Fibroblast of pulmonary artery (primary cell): Measurements from ENCODE around the gene DDO.

Experiments used
- DNase-seq: peaks from one replicate; pipeline ENCODE4 v3.0.0-alpha.2; 2010; ENCODE audit warnings: low read depth
- H3K4me3 ChIP-seq: replicated peaks from 2 replicates; pipeline ENCODE4 v1.5.1; 2011; ENCODE audit warnings: low read depth, mild to moderate bottlenecking, control low read depth, low read length, moderate library complexity
- TF ChIP-seq, protein P1 (sequence below): IDR thresholded peaks from 2 replicates; pipeline ENCODE4 v1.5.1; 2011; ENCODE audit warnings: mild to moderate bottlenecking, control low read depth, low read length, inconsistent platforms; ENCODE audit errors: missing control alignments

Gene DDO

GRCh38 chr6:110357298-110357663 lies 58.1 kb downstream of the DDO start:
- TF ChIP-seq, protein P1, sequence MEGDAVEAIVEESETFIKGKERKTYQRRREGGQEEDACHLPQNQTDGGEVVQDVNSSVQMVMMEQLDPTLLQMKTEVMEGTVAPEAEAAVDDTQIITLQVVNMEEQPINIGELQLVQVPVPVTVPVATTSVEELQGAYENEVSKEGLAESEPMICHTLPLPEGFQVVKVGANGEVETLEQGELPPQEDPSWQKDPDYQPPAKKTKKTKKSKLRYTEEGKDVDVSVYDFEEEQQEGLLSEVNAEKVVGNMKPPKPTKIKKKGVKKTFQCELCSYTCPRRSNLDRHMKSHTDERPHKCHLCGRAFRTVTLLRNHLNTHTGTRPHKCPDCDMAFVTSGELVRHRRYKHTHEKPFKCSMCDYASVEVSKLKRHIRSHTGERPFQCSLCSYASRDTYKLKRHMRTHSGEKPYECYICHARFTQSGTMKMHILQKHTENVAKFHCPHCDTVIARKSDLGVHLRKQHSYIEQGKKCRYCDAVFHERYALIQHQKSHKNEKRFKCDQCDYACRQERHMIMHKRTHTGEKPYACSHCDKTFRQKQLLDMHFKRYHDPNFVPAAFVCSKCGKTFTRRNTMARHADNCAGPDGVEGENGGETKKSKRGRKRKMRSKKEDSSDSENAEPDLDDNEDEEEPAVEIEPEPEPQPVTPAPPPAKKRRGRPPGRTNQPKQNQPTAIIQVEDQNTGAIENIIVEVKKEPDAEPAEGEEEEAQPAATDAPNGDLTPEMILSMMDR: no peak
- peak overlapping the region; percentile 46 for H3K4me3 ChIP-seq
- no peak for DNase-seq

- TF ChIP-seq, protein P1: no peak
- no peak overlapping the region for H3K4me3 ChIP-seq
These were observed 58.6 kb downstream of the DDO start for GRCh38 chr6:110356778-110357177.

DNA sequence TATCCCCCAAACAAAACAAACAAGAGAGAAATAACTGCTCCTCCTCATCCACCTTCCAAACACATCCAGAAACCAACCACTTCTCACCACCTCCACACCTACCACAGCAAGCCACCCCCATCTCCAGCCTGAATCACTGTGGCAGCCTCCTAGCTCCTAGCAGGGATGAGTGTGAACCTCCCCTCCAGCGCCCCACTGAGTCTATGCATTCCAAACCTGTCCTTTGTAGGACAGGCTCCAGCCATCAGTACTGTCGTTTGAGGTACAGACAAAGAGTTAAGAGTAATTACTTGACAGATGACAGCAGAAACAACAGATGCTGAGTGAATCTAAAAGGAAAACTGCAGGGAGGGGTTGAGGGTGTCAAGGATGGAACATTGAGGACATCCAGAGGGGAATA lies 59.6 kb downstream of the DDO start:
- no peak overlapping the region for H3K4me3 ChIP-seq
- DNase-seq: no peak
- TF ChIP-seq, protein P1: no peak

More at GRCh38 chr6:110356778-110357177, 58.6 kb downstream of the DDO start:
- DNase-seq: no peak

- DNase-seq: no peak
- no peak overlapping the region for H3K4me3 ChIP-seq
- TF ChIP-seq, protein P1: no peak
These were observed 60.4 kb downstream of the DDO start for GRCh38 chr6:110355022-110355421.

DNA sequence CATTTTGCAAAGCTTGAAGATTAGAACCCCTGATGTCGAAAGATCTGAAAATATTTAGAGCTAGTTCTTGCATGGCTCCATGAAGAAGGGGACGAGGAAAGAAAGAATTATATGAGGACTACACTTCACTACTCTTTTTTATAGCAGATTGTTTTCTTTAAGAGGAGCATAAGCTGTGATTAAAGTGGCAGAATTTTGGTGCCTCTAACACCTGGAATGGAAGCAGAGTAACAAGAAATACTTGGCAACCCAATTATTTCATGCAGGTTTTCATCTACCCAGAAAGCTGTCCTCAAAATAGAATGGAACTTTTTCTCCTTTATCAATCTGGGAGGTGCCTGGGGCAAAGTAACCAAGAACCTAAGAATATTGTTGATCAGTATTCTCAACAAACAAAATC lies 61.2 kb downstream of the DDO start:
- no peak overlapping the region for H3K4me3 ChIP-seq
- DNase-seq: no peak
- TF ChIP-seq, protein P1: no peak

DNA sequence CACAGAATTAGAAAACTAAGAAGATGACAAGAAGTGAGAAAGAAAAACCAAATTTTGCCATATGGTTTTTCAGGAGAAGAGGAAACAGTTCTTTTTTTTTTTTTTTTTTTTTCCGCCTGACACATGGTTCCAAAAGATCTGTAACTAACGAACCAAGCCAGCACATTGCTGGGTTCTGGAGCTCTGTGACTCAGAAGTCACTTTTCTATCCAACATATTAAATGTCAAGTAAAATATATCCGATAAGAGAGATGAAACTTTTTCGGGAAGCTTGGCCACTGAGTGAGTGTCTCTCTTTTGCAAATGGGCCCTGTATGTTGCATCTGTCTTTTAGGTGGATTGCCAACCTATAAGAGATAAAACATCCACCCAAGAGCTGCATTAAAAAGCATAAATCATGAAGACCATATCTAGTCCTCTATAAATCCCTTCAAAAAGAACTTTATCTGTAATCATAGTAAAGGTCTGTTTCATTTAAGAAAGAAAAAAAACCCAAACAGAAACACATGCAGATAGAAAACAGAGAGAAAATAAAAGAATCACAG lies 61.8 kb downstream of the DDO start:
- no peak overlapping the region for H3K4me3 ChIP-seq
- TF ChIP-seq, protein P1: no peak
- no peak for DNase-seq

DNA sequence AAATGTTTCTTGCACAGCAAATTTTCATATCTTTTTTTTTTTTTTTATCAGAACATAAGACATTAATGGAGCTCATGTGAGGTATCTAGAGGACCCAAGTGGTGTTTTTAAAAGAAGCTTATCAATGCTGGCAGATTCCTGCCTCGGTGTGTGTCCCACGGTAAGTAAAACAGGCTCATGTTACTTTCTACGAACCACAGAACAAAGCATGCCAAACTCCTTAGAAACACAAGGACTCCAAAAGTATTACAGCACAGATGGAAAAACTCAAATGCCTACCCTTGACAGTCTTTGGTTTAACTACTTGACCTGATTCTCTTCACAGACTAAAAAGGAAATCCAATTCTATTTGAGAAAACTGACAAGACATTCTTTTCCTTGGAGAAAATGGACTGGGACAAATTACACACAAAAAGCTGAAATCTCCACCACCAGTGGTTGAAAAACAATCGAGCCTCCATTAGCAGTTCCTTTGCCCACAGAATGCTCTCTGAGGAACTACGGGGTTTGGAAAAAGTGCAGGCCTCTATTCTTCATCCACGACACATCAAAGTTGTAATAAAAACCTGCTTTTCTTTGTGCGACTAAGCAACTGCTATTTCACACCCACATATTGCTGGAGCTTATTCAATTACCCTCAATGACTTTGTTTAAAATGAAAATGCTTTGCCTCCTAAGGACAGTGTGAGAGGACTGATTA lies 62.7 kb downstream of the DDO start:
- TF ChIP-seq, protein P1: no peak
- H3K4me3 ChIP-seq: no peak overlapping the region
- peak; percentile 25 for DNase-seq
